GM23338 (cell line): ENCODE measurements around the gene ST3GAL2. TPM values are rescaled to one million over a fixed set of nuclear protein-coding genes. Genes with fewer than 3 reads are reported as not detected.

ENCODE experiments used
- ATAC-seq: fragments of 200-7000 bp; cut with Tn5 transposase; 3 replicates; pipeline ENCODE4 v1.9.1; 2020
- DNase-seq: peaks from one replicate; pipeline ENCODE4 v3.0.0-alpha.2; 2015; ENCODE audit warnings: low spot score
- H2AFZ ChIP-seq: fragments of 200-600 bp; sonication (generic); 2 replicates; pipeline ENCODE4 v1.8.0; 2016; ENCODE audit warnings: antibody characterized with exemption, mild to moderate bottlenecking, moderate library complexity
- H3F3A ChIP-seq: fragments of 200-600 bp; sonication (generic); replicated peaks from 2 replicates; pipeline ENCODE4 v1.8.0; 2017; ENCODE audit warnings: antibody characterized with exemption, mixed run types, low read depth
- H3K27ac ChIP-seq: fragments of 200-600 bp; sonication (generic); 2 replicates; pipeline ENCODE4 v1.6.1; 2016; ENCODE audit warnings: low read depth
- H3K27me3 ChIP-seq: fragments of 200-600 bp; sonication (generic); 2 replicates; pipeline ENCODE4 v1.8.0; 2016; ENCODE audit warnings: mild to moderate bottlenecking, mixed run types, moderate library complexity; ENCODE audit not compliant: insufficient read depth
- H3K36me3 ChIP-seq: fragments of 200-600 bp; sonication (generic); 2 replicates; pipeline ENCODE4 v1.8.0; 2016; ENCODE audit warnings: mild to moderate bottlenecking; ENCODE audit not compliant: insufficient read depth
- H3K4me1 ChIP-seq: fragments of 200-600 bp; sonication (generic); 2 replicates; pipeline ENCODE4 v1.8.0; 2016; ENCODE audit warnings: mild to moderate bottlenecking, moderate library complexity; ENCODE audit not compliant: insufficient read depth
- H3K4me2 ChIP-seq: fragments of 200-600 bp; sonication (generic); 2 replicates; pipeline ENCODE4 v1.7.1; 2017; ENCODE audit warnings: mixed run types
- H3K4me3 ChIP-seq: fragments of 200-600 bp; sonication (generic); 2 replicates; pipeline ENCODE4 v1.6.1; 2016; ENCODE audit warnings: mixed run types
- H3K79me2 ChIP-seq: fragments of 200-600 bp; sonication (generic); replicated peaks from 2 replicates; pipeline ENCODE4 v1.8.0; 2017; ENCODE audit warnings: mild to moderate bottlenecking; ENCODE audit not compliant: insufficient read depth
- H3K9me2 ChIP-seq: fragments of 200-600 bp; sonication (generic); 2 replicates; pipeline ENCODE4 v1.8.0; 2017; ENCODE audit not compliant: insufficient read depth
- H4K20me1 ChIP-seq: fragments of 200-600 bp; sonication (generic); replicated peaks from 2 replicates; pipeline ENCODE4 v1.8.0; 2017; ENCODE audit warnings: mild to moderate bottlenecking; ENCODE audit not compliant: insufficient read depth
- H3K27ac Mint-ChIP-seq: 2 replicates; pipeline ENCODE4 v1.8.0; 2020; ENCODE audit warnings: inconsistent platforms, mild to moderate bottlenecking, moderate library complexity, mixed read lengths
- H3K27me3 Mint-ChIP-seq: 3 replicates; pipeline ENCODE4 v1.8.0; 2022; ENCODE audit warnings: low read depth, mild to moderate bottlenecking, moderate library complexity, mixed read lengths, inconsistent platforms; ENCODE audit not compliant: insufficient read depth, poor library complexity
- H3K36me3 Mint-ChIP-seq: 3 replicates; pipeline ENCODE4 v1.8.0; 2021; ENCODE audit warnings: low read depth, mild to moderate bottlenecking, inconsistent platforms, moderate library complexity, mixed read lengths
- H3K4me1 Mint-ChIP-seq: 3 replicates; pipeline ENCODE4 v1.8.0; 2020; ENCODE audit warnings: mild to moderate bottlenecking, inconsistent platforms, mixed read lengths
- H3K4me3 Mint-ChIP-seq: 3 replicates; pipeline ENCODE4 v1.8.0; 2021; ENCODE audit warnings: moderate library complexity, mild to moderate bottlenecking, inconsistent platforms, mixed read lengths
- H3K9me3 Mint-ChIP-seq: 3 replicates; pipeline ENCODE4 v1.8.0; 2020; ENCODE audit warnings: moderate library complexity, mild to moderate bottlenecking, inconsistent platforms, mixed read lengths
- ETS1 ChIP-seq: IDR thresholded peaks from 2 replicates; pipeline ENCODE4 v1.6.1; 2016; ENCODE audit warnings: antibody characterized with exemption
- NANOG ChIP-seq: IDR thresholded peaks from 2 replicates; pipeline ENCODE4 v1.6.1; 2016; ENCODE audit warnings: antibody characterized with exemption, borderline replicate concordance
- POLR2AphosphoS5 ChIP-seq: IDR thresholded peaks from 2 replicates; pipeline ENCODE4 v1.6.1; 2016; ENCODE audit warnings: antibody characterized with exemption, low read depth
- STAT1 ChIP-seq: IDR thresholded peaks from one replicate; pipeline ENCODE4 v1.6.1; 2016; ENCODE audit warnings: antibody characterized with exemption; ENCODE audit not compliant: unreplicated experiment
- ZNF114 ChIP-seq: fragments of 250-450 bp; sonication (Bioruptor Pico); IDR thresholded peaks from 2 replicates; pipeline ENCODE4 v1.5.0; 2020; ENCODE audit warnings: mild to moderate bottlenecking, moderate library complexity
- polyA plus RNA-seq: library from polyadenylated mRNA; unstranded; fragments of >200 nt; fragmentation: Nextera tagmentation; extraction: Ambion mirVana; gene quantifications from 2 replicates; pipeline ENCODE4 v1.2.1, GENCODE V29; 2016
- total RNA-seq: library from RNA; depleted of rRNA; stranded (reverse); fragments of >200 nt; shearing (Covaris generic); gene quantifications from 2 replicates; pipeline ENCODE4 v1.2.3, GENCODE V29; 2014

Gene ST3GAL2
- total and polyA plus RNA-seq, 2 experiments from 2014 or later = 12.3 to 39.8 TPM

GRCh38 chr16:70429888-70430666 is 8.8 kb downstream of the ST3GAL2 start:
- Histone ChIP-seq H3K4me1 (peaks cover 57% of the 10 kb centered on the region), H3F3A (peaks cover 18% of the 10 kb centered on the region), H4K20me1 (peaks cover 4% of the 10 kb centered on the region; the same call in 1 of the 2 replicates), H3K27me3 (no peaks in the 10 kb centered on the region), H2AFZ (no peak overlapping the region), H3K27ac (peak overlapping the region; percentile 93), H3K79me2 (peaks cover 90% of the 10 kb centered on the region), H3K36me3 (no peaks in the 10 kb centered on the region; the same call in 1 of the 2 replicates), H3K4me2 (peak overlapping the region; percentile 73), H3K9me2 (no peaks in the 10 kb centered on the region), H3K4me3 (peak overlapping the region; percentile 34; the same call in 1 of the 2 replicates)
- H3K9me3 Mint-ChIP-seq = no peaks in the 10 kb centered on the region
- peaks cover 63% of the 10 kb centered on the region for H3K4me1 Mint-ChIP-seq
- H3K4me3 Mint-ChIP-seq = peak overlapping the region; percentile 39; the same call in 1 of the 3 replicates
- 0 out of 2 replicates have a peak, but pooled peaks have one; percentile 3 for TF ChIP-seq POLR2AphosphoS5
- no peak for TF ChIP-seq ETS1
- peaks cover 7% of the 10 kb centered on the region for H3K27me3 Mint-ChIP-seq
- peaks cover 19% of the 10 kb centered on the region for H3K36me3 Mint-ChIP-seq
- H3K27ac Mint-ChIP-seq = peak overlapping the region; percentile 96
- DNase-seq = no peak
- no peak for ATAC-seq

DNA sequence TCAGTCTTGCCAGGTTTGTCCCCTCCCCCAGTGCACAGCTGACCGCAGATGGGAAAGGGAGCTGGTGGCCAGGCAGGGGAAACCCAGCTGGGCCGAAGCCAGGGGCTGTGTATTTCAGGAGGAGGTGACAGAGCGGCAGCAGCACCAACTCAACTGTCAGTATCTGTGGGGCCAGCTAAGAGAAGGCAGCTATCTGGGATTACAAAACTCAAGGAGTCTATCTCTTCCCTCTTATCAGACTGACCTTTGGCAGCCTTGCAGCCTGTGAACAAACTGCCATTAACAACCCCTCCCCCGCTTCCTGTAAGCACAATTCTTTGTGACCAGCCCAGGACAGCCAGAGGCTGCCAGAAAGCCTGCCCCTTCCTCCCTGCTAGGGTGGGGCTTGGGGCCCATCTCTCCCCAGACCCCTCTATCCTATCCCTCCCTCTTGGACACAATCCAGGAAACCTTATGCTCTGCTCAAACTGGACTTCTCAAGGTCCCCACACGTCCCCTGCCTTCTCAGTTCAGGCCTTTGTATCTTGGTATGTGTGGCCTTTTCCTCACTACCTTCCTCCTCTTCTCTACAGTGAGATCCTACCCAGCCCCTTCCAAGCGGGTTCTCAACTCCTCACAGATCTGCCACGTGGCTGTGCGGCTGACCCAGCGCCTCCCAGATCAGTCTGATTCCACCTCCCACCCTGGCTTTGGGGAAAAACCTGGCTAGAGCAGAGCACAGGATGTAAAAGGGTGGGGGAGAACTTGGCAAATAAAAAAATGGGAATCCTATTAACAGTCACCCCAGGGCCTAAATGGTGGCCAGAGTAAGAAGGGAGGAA is 10.5 kb downstream of the ST3GAL2 start:
- Histone ChIP-seq H3K4me2 (peak overlapping the region; percentile 68), H3K4me3 (peak overlapping the region; percentile 13), H3K79me2 (peaks cover 86% of the 10 kb centered on the region), H3K27me3 (no peaks in the 10 kb centered on the region), H3K4me1 (peaks cover 53% of the 10 kb centered on the region), H3K27ac (peak overlapping the region; percentile 93), H4K20me1 (peaks cover 4% of the 10 kb centered on the region; the same call in 1 of the 2 replicates), H3K36me3 (no peaks in the 10 kb centered on the region), H3F3A (peaks cover 12% of the 10 kb centered on the region), H2AFZ (no peak overlapping the region), H3K9me2 (no peaks in the 10 kb centered on the region)
- DNase-seq = peak; percentile 86
- peaks cover 54% of the 10 kb centered on the region for H3K4me1 Mint-ChIP-seq
- 0 out of 2 replicates have a peak, but pooled peaks have one; percentile 5 for TF ChIP-seq NANOG
- no peak for TF ChIP-seq STAT1
- TF ChIP-seq ZNF114 (CRISPR knock-in tag) = no peak
- peak; percentile 41; the same call in 1 of the 2 replicates for TF ChIP-seq POLR2AphosphoS5
- TF ChIP-seq ETS1 = 0 out of 2 replicates have a peak, but pooled peaks have one; percentile 29
- H3K4me3 Mint-ChIP-seq = peak overlapping the region; percentile 42
- peak overlapping the region; percentile 97 for H3K27ac Mint-ChIP-seq
- ATAC-seq = peak; percentile 53
- H3K36me3 Mint-ChIP-seq = peaks cover 15% of the 10 kb centered on the region; the same call in 2 of the 3 replicates
- H3K27me3 Mint-ChIP-seq = peaks cover 7% of the 10 kb centered on the region
- H3K9me3 Mint-ChIP-seq = no peaks in the 10 kb centered on the region
